SK-N-SH (cell line): ENCODE results near the gene AP5B1. TPM values are rescaled to one million over a fixed set of nuclear protein-coding genes. Genes with fewer than 3 reads are reported as not detected.

Experiments used
- CTCF ChIA-PET: fragments of 300-600, 350-600 bp; formaldehyde crosslinking; extraction: SDS; loops from one replicate; lab custom pipeline; 2021; lab: Yijun Ruan, JAX
- POLR2A ChIA-PET: fragments of 350-600 bp; sonication (Branson Sonifier 250); formaldehyde crosslinking; extraction: SDS; loops from one replicate; lab custom pipeline; 2020; ENCODE audit warnings: antibody characterized with exemption, inconsistent platforms; lab: Yijun Ruan, JAX
- DNase-seq: peaks from one replicate; pipeline ENCODE4 v3.0.0; 2012
- H2AFZ ChIP-seq: fragments of 200-600 bp; sonication (generic); 2 replicates; pipeline ENCODE4 v1.8.1; 2016; ENCODE audit warnings: antibody characterized with exemption, mild to moderate bottlenecking, low read depth
- H3F3A ChIP-seq: fragments of 200-600 bp; sonication (generic); replicated peaks from 2 replicates; pipeline ENCODE3; 2016; ENCODE audit warnings: antibody characterized with exemption, mild to moderate bottlenecking; ENCODE audit not compliant: insufficient read depth
- H3K27ac ChIP-seq, 2 experiments: fragments of 200-500 bp in 1 of 2; fragments of 200-600 bp in 1 of 2; sonication (Bioruptor generic) in 1 of 2; sonication (generic), shearing (Covaris generic) in 1 of 2; 2 replicates each; pipeline versions ENCODE4 v1.5.1 to v1.6.1; 2014 to 2016; ENCODE audit warnings: low read depth in 2 of 2, inconsistent platforms in 1 of 2, low read length in 1 of 2, mild to moderate bottlenecking in 1 of 2, mixed read lengths in 1 of 2
- H3K27me3 ChIP-seq: fragments of 200-600 bp; sonication (generic), shearing (Covaris generic); 2 replicates; pipeline ENCODE4 v1.6.1; 2016; ENCODE audit warnings: mixed run types; ENCODE audit not compliant: insufficient read depth
- H3K36me3 ChIP-seq, 2 experiments: fragments of 200-500 bp in 1 of 2; fragments of 200-600 bp in 1 of 2; sonication (Bioruptor generic) in 1 of 2; sonication (generic) in 1 of 2; replicated peaks in 1 of 2; 2 replicates each; pipeline versions ENCODE3 to v1.5.1; 2014 to 2016; ENCODE audit warnings: low read length in 1 of 2, mild to moderate bottlenecking in 1 of 2; ENCODE audit not compliant: insufficient read depth in 2 of 2, control insufficient read depth in 1 of 2
- H3K4me1 ChIP-seq, 2 experiments: fragments of 200-500 bp in 1 of 2; fragments of 200-600 bp in 1 of 2; sonication (Bioruptor generic) in 1 of 2; sonication (generic), shearing (Covaris generic) in 1 of 2; 2 replicates each; pipeline versions ENCODE4 v1.5.1 to v1.6.1; 2014 to 2016; ENCODE audit warnings: low read depth in 1 of 2, low read length in 1 of 2, mixed run types in 1 of 2; ENCODE audit not compliant: insufficient read depth in 2 of 2, control insufficient read depth in 1 of 2
- H3K4me2 ChIP-seq: fragments of 200-600 bp; sonication (generic), shearing (Covaris generic); 2 replicates; pipeline ENCODE4 v1.6.1; 2017; ENCODE audit warnings: mixed run types
- H3K4me3 ChIP-seq, 2 experiments: fragments of 200-500 bp in 1 of 2; fragments of 200-600 bp in 1 of 2; sonication (Bioruptor generic) in 1 of 2; sonication (generic), shearing (Covaris generic) in 1 of 2; 2 replicates each; pipeline versions ENCODE4 v1.5.1 to v1.8.1; 2014 to 2016; ENCODE audit warnings: low read depth in 2 of 2, inconsistent platforms in 1 of 2, low read length in 1 of 2, mild to moderate bottlenecking in 1 of 2, mixed read lengths in 1 of 2, moderate library complexity in 1 of 2
- H3K79me2 ChIP-seq: fragments of 200-600 bp; sonication (generic); 2 replicates; pipeline ENCODE4 v1.8.1; 2017; ENCODE audit warnings: mild to moderate bottlenecking; ENCODE audit not compliant: insufficient read depth
- H3K9ac ChIP-seq: fragments of 200-600 bp; sonication (generic); 2 replicates; pipeline ENCODE4 v1.6.1; 2017; ENCODE audit warnings: mixed run types
- H3K9me2 ChIP-seq: fragments of 200-600 bp; sonication (generic); 2 replicates; pipeline ENCODE4 v1.6.1; 2017; ENCODE audit warnings: mixed run types
- H3K9me3 ChIP-seq: fragments of 200-600 bp; sonication (generic); 2 replicates; pipeline ENCODE4 v1.6.1; 2017; ENCODE audit warnings: mixed run types, mild to moderate bottlenecking, moderate library complexity
- H4K20me1 ChIP-seq: fragments of 200-600 bp; sonication (generic); 2 replicates; pipeline ENCODE4 v1.6.1; 2017; ENCODE audit warnings: mild to moderate bottlenecking, mixed run types; ENCODE audit not compliant: insufficient read depth
- EZH2phosphoT487 ChIP-seq: fragments of 200-600 bp; sonication (generic); IDR thresholded peaks from 2 replicates; pipeline ENCODE4 v1.6.1; 2017; ENCODE audit warnings: low read depth, mixed run types, mild to moderate bottlenecking, antibody characterized with exemption, moderate library complexity, borderline replicate concordance
- FOSL2 ChIP-seq: IDR thresholded peaks from 2 replicates; pipeline ENCODE4 v1.4.0; 2012; ENCODE audit warnings: low read depth, mild to moderate bottlenecking, moderate library complexity, borderline replicate concordance
- FOXJ3 ChIP-seq: sonication (generic); formaldehyde crosslinking; IDR thresholded peaks from 2 replicates; pipeline ENCODE4 v1.5.1; 2020; ENCODE audit warnings: mild to moderate bottlenecking, missing genetic modification reagents
- GATA2 ChIP-seq: sonication (generic); formaldehyde crosslinking; IDR thresholded peaks from 2 replicates; pipeline ENCODE4 v1.5.0; 2020; ENCODE audit warnings: mild to moderate bottlenecking, missing genetic modification reagents
- MEF2A ChIP-seq: IDR thresholded peaks from 2 replicates; pipeline ENCODE4 v1.4.0; 2012; ENCODE audit warnings: low read depth, borderline replicate concordance
- POLR2AphosphoS5 ChIP-seq: IDR thresholded peaks from 2 replicates; pipeline ENCODE4 v1.6.1; 2012; ENCODE audit warnings: low read depth, low read length
- SIN3A ChIP-seq: IDR thresholded peaks from 2 replicates; pipeline ENCODE4 v1.6.1; 2012; ENCODE audit warnings: low read depth, mild to moderate bottlenecking, low read length, moderate library complexity, borderline replicate concordance
- WGBS: methylation state at CpG from one replicate; pipeline ENCODE4 v1.1.6; 2017; ENCODE audit warnings: low lambda C conversion rate; 5-methylcytosine and 5-hydroxymethylcytosine counted together
- polyA plus RNA-seq, 3 experiments: library from polyadenylated mRNA; depleted of rRNA; stranded (reverse); fragments of >200 nt; gene quantifications; 2 replicates each; pipeline ENCODE4 v1.2.3, GENCODE V29; 2012
- TF ChIP-seq, protein P1 (sequence below): fragments of 200-600 bp; sonication (generic); IDR thresholded peaks from 2 replicates; pipeline ENCODE4 v1.6.1; 2017; ENCODE audit warnings: antibody characterized with exemption, mild to moderate bottlenecking, moderate library complexity

The AP5B1 gene
- polyA plus RNA-seq, 1 of the 3 experiments (the other 2 are of a cell fraction): 3.8 TPM

DNA sequence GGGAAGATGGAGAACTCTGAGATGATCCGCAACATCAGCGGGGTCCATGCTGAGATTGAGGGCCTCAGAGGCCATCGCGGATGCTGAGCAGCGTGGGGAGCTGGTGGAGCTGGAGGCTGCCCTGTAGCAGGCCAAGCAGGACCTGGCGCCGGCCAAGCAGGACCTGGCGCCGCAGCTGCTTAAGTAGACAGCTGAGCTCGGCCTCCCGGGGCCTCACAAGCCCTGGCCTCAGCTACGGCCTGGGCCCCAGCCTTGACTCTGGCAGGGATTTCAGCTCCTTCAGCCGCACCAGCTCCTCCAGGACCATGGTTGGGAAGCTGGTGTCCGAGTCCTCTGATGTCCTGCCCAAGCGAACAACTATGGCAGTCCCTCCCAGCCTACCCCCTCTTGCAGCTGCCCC lies 52.9 kb downstream of the AP5B1 start:
- 0 out of 2 replicates have a peak, but pooled peaks cover 7% of the 10 kb centered on the region for H3K9me3 ChIP-seq
- WGBS: 72% methylated on average over 3 of the region's 15 CpGs
- no peak overlapping the region for H3K4me3 ChIP-seq
- H3F3A ChIP-seq: no peaks in the 10 kb centered on the region
- H3K4me1 ChIP-seq: no peaks in the 10 kb centered on the region
- H3K36me3 ChIP-seq: no peaks in the 10 kb centered on the region
- H3K27ac ChIP-seq: no peak overlapping the region
- no peaks in the 10 kb centered on the region for H3K79me2 ChIP-seq
- no peaks in the 10 kb centered on the region for H3K9me2 ChIP-seq
- TF ChIP-seq GATA2 (no peak), SIN3A (no peak), POLR2AphosphoS5 (no peak), FOSL2 (no peak), EZH2phosphoT487 (no peak), MEF2A (no peak)
- TF ChIP-seq, protein P1, sequence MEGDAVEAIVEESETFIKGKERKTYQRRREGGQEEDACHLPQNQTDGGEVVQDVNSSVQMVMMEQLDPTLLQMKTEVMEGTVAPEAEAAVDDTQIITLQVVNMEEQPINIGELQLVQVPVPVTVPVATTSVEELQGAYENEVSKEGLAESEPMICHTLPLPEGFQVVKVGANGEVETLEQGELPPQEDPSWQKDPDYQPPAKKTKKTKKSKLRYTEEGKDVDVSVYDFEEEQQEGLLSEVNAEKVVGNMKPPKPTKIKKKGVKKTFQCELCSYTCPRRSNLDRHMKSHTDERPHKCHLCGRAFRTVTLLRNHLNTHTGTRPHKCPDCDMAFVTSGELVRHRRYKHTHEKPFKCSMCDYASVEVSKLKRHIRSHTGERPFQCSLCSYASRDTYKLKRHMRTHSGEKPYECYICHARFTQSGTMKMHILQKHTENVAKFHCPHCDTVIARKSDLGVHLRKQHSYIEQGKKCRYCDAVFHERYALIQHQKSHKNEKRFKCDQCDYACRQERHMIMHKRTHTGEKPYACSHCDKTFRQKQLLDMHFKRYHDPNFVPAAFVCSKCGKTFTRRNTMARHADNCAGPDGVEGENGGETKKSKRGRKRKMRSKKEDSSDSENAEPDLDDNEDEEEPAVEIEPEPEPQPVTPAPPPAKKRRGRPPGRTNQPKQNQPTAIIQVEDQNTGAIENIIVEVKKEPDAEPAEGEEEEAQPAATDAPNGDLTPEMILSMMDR: no peak
- H2AFZ ChIP-seq: no peak overlapping the region
- H3K4me2 ChIP-seq: no peak overlapping the region
- POLR2A ChIA-PET: no interaction called here
- no peak overlapping the region for H3K9ac ChIP-seq
- H4K20me1 ChIP-seq: no peaks in the 10 kb centered on the region
- H3K27me3 ChIP-seq: no peaks in the 10 kb centered on the region
- no peak for DNase-seq
- CTCF ChIA-PET: interaction anchor here (1.2 to 3.4 kb wide), 6 partner anchors 8 to 261 kb away, joined by 4 to 19 read pairs (median 6); no protein-coding TSS in a partner anchor

DNA sequence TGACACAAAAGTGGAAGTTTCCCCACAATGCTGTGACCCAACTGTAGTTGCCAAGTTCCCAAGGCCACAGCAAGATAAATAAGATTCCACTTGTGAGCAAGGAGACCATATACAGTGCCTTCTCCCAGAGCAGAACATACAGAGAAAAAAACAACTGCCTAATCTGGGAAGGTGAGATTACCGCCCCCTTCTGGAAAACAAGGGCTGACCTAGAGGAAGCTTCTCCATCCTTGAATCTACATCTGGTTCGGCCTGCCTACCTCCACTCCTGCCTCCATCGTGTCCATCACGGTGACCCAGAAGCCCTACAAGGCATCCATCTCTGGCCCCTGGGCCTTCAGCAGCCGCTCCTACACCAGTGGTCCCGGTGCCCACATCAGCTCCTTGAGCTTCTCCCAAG lies 54.1 kb downstream of the AP5B1 start:
- Histone ChIP-seq H3K4me3 (no peak overlapping the region), H3K4me2 (no peak overlapping the region), H3K9ac (no peak overlapping the region), H3K27ac (no peak overlapping the region), H3K79me2 (no peaks in the 10 kb centered on the region), H2AFZ (no peak overlapping the region), H3K9me2 (no peaks in the 10 kb centered on the region), H4K20me1 (no peaks in the 10 kb centered on the region), H3K9me3 (0 out of 2 replicates have a peak, but pooled peaks cover 3% of the 10 kb centered on the region), H3K4me1 (no peaks in the 10 kb centered on the region), H3K36me3 (no peaks in the 10 kb centered on the region), H3K27me3 (no peaks in the 10 kb centered on the region), H3F3A (peaks cover 6% of the 10 kb centered on the region)
- DNase-seq: no peak
- ChIA-PET POLR2A (no interaction called here), CTCF (interaction anchor here (0.8 to 3.4 kb wide), 7 partner anchors 18 to 296 kb away, joined by 3 to 19 read pairs (median 4); partner anchors contain the start of gene AP5B1)
- TF ChIP-seq, protein P1: peak; percentile 15; the same call in 1 of the 2 replicates
- no peak for TF ChIP-seq FOXJ3
- WGBS: 32% methylated on average over 6 of the region's 6 CpGs

Other genes with a start within 250 kb of the AP5B1 start
- gene LTBP3, start 222.6 kb downstream of the AP5B1 start, polyA plus RNA-seq (2012; rRNA removed): 92.1 and 167 TPM in 2 replicates
- gene ZNRD2, start 210.5 kb downstream of the AP5B1 start, polyA plus RNA-seq (2012; rRNA removed): 62.5 and 78.1 TPM in 2 replicates
- 61.3 and 65.3 TPM in 2 replicates for gene FAM89B, start 208.4 kb downstream of the AP5B1 start, polyA plus RNA-seq (2012; rRNA removed)
- gene EHBP1L1, start 204.9 kb downstream of the AP5B1 start, polyA plus RNA-seq (2012; rRNA removed): 35.1 and 48.7 TPM in 2 replicates
- gene KCNK7, start 185.2 kb downstream of the AP5B1 start, polyA plus RNA-seq (2012; rRNA removed): 0.34 and 0.58 TPM in 2 replicates
- 28.9 and 31.1 TPM in 2 replicates for gene MAP3K11, start 166.8 kb downstream of the AP5B1 start, polyA plus RNA-seq (2012; rRNA removed)
- gene PCNX3, start 165.2 kb downstream of the AP5B1 start, polyA plus RNA-seq (2012; rRNA removed): 23.8 and 33.7 TPM in 2 replicates
- 15.1 and 18.7 TPM in 2 replicates for gene SIPA1, start 142.9 kb downstream of the AP5B1 start, polyA plus RNA-seq (2012; rRNA removed)
- 28.1 and 49.5 TPM in 2 replicates for gene RELA, start 118.1 kb downstream of the AP5B1 start, polyA plus RNA-seq (2012; rRNA removed)
- gene KAT5, start 68.7 kb downstream of the AP5B1 start, polyA plus RNA-seq (2012; rRNA removed): 44.5 and 51.9 TPM in 2 replicates
- 43.9 and 50.9 TPM in 2 replicates for gene RNASEH2C, start 60.2 kb downstream of the AP5B1 start, polyA plus RNA-seq (2012; rRNA removed)
- not detected in 2 replicates for gene OVOL1, start 6.1 kb upstream of the AP5B1 start, polyA plus RNA-seq (2012; rRNA removed)
- gene SNX32, start 53.0 kb upstream of the AP5B1 start, polyA plus RNA-seq (2012; rRNA removed): 0.81 and 1.0 TPM in 2 replicates
- 2,761 and 4,252 TPM in 2 replicates for gene CFL1, start 77.2 kb upstream of the AP5B1 start, polyA plus RNA-seq (2012; rRNA removed)
- gene MUS81, start 79.5 kb upstream of the AP5B1 start, polyA plus RNA-seq (2012; rRNA removed): 39.7 and 58.2 TPM in 2 replicates
- 194 and 203 TPM in 2 replicates for gene EFEMP2, start 91.8 kb upstream of the AP5B1 start, polyA plus RNA-seq (2012; rRNA removed)
- gene CTSW, start 98.9 kb upstream of the AP5B1 start, polyA plus RNA-seq (2012; rRNA removed): 0.49 and 0.68 TPM in 2 replicates
- 159 and 190 TPM in 2 replicates for gene FIBP, start 107.5 kb upstream of the AP5B1 start, polyA plus RNA-seq (2012; rRNA removed)
- 34.2 and 52.8 TPM in 2 replicates for gene CCDC85B, start 109.7 kb upstream of the AP5B1 start, polyA plus RNA-seq (2012; rRNA removed)
- gene FOSL1, start 119.4 kb upstream of the AP5B1 start, polyA plus RNA-seq (2012; rRNA removed): 17.9 and 30.1 TPM in 2 replicates
- gene C11orf68, start 138.1 kb upstream of the AP5B1 start, polyA plus RNA-seq (2012; rRNA removed): 54.4 and 65.3 TPM in 2 replicates
- 309 and 464 TPM in 2 replicates for gene DRAP1, start 138.4 kb upstream of the AP5B1 start, polyA plus RNA-seq (2012; rRNA removed)
- not detected in 2 replicates for gene TSGA10IP, start 164.5 kb upstream of the AP5B1 start, polyA plus RNA-seq (2012; rRNA removed)
- gene SART1, start 180.8 kb upstream of the AP5B1 start, polyA plus RNA-seq (2012; rRNA removed): 39.2 and 73.6 TPM in 2 replicates
- 28.9 and 31.4 TPM in 2 replicates for gene EIF1AD, start 221.2 kb upstream of the AP5B1 start, polyA plus RNA-seq (2012; rRNA removed)
- 311 and 382 TPM in 2 replicates for gene BANF1, start 221.5 kb upstream of the AP5B1 start, polyA plus RNA-seq (2012; rRNA removed)
- 0.60 and 0.90 TPM in 2 replicates for gene CST6, start 231.0 kb upstream of the AP5B1 start, polyA plus RNA-seq (2012; rRNA removed)
- gene CATSPER1, start 245.5 kb upstream of the AP5B1 start, polyA plus RNA-seq (2012; rRNA removed): 1.9 and 2.2 TPM in 2 replicates